MM.1S (cell line): ENCODE results near the gene MRPL54.

Experiments used
- DNase-seq: peaks from one replicate; pipeline ENCODE4 v3.0.0-alpha.2; 2015
- H2AFZ ChIP-seq: fragments of 300-600 bp; sonication (generic); 2 replicates; pipeline ENCODE4 v1.6.0; 2016; ENCODE audit warnings: antibody characterized with exemption, low read length
- H3F3A ChIP-seq: fragments of 300-600 bp; sonication (generic); 2 replicates; pipeline ENCODE4 v1.6.1; 2016; ENCODE audit warnings: mild to moderate bottlenecking, antibody characterized with exemption, low read length, moderate library complexity, mixed read lengths; ENCODE audit not compliant: insufficient read depth
- H3K27ac ChIP-seq: fragments of 300-600 bp; sonication (generic); 2 replicates; pipeline ENCODE4 v1.5.1; 2016; ENCODE audit warnings: mild to moderate bottlenecking, low read length
- H3K27me3 ChIP-seq: fragments of 300-600 bp; sonication (generic); replicated peaks from 2 replicates; pipeline ENCODE4 v1.6.0; 2016; ENCODE audit warnings: low read length; ENCODE audit not compliant: insufficient read depth
- H3K36me3 ChIP-seq: fragments of 300-600 bp; sonication (generic); replicated peaks from 2 replicates; pipeline ENCODE4 v1.6.1; 2016; ENCODE audit warnings: mild to moderate bottlenecking, low read length, mixed read lengths; ENCODE audit not compliant: insufficient read depth
- H3K4me1 ChIP-seq: fragments of 300-600 bp; sonication (generic); 2 replicates; pipeline ENCODE4 v1.6.1; 2016; ENCODE audit warnings: low read length, mixed read lengths
- H3K4me2 ChIP-seq: fragments of 300-600 bp; sonication (generic); 2 replicates; pipeline ENCODE4 v1.6.0; 2016; ENCODE audit warnings: low read depth, low read length
- H3K4me3 ChIP-seq: fragments of 300-600 bp; sonication (generic); 2 replicates; pipeline ENCODE4 v1.5.1; 2016; ENCODE audit warnings: low read length, mixed read lengths
- H3K79me2 ChIP-seq: fragments of 300-600 bp; sonication (generic); 2 replicates; pipeline ENCODE4 v1.6.1; 2016; ENCODE audit warnings: mixed run types, low read length, mixed read lengths
- H3K9ac ChIP-seq: fragments of 300-600 bp; sonication (generic); 2 replicates; pipeline ENCODE4 v1.6.1; 2016; ENCODE audit warnings: low read length, mixed read lengths
- H3K9me2 ChIP-seq: fragments of 300-600 bp; sonication (generic); replicated peaks from 2 replicates; pipeline ENCODE4 v1.6.1; 2016; ENCODE audit warnings: mild to moderate bottlenecking, low read length, mixed read lengths; ENCODE audit not compliant: insufficient read depth
- H3K9me3 ChIP-seq: fragments of 300-600 bp; sonication (generic); replicated peaks from 2 replicates; pipeline ENCODE4 v1.6.1; 2016; ENCODE audit warnings: mild to moderate bottlenecking, low read length, mixed read lengths; ENCODE audit not compliant: insufficient read depth
- H4K20me1 ChIP-seq: fragments of 300-600 bp; sonication (generic); 2 replicates; pipeline ENCODE4 v1.6.1; 2016; ENCODE audit warnings: mild to moderate bottlenecking, low read length, moderate library complexity, mixed read lengths; ENCODE audit not compliant: insufficient read depth
- EZH2 ChIP-seq: fragments of 300-600 bp; sonication (generic); optimal IDR thresholded peaks from 2 replicates; pipeline ENCODE3; 2017; ENCODE audit warnings: low read depth, mild to moderate bottlenecking, antibody characterized with exemption, low read length, mixed read lengths
- EZH2phosphoT487 ChIP-seq: fragments of 300-600 bp; sonication (generic); IDR thresholded peaks from 2 replicates; pipeline ENCODE4 v1.6.1; 2018; ENCODE audit warnings: antibody characterized with exemption, low read length
- TF ChIP-seq, protein P1 (sequence below): fragments of 300-600 bp; sonication (generic); IDR thresholded peaks from 2 replicates; pipeline ENCODE4 v1.5.1; 2016; ENCODE audit warnings: antibody characterized with exemption, low read length, mixed read lengths

Gene MRPL54

GRCh38 chr19:3796358-3796757, 33.9 kb downstream of the MRPL54 start:
- Histone ChIP-seq H3K4me3 (no peak overlapping the region), H3K36me3 (no peaks in the 10 kb centered on the region), H2AFZ (no peak overlapping the region), H3K9ac (no peak overlapping the region), H3K4me2 (no peak overlapping the region), H3F3A (no peaks in the 10 kb centered on the region), H3K9me2 (no peaks in the 10 kb centered on the region), H3K27me3 (peaks cover 92% of the 10 kb centered on the region), H3K9me3 (no peaks in the 10 kb centered on the region), H4K20me1 (no peaks in the 10 kb centered on the region; the same call in 1 of the 2 replicates), H3K4me1 (no peaks in the 10 kb centered on the region), H3K27ac (no peak overlapping the region; the same call in 1 of the 2 replicates), H3K79me2 (no peaks in the 10 kb centered on the region)
- TF ChIP-seq, protein P1, sequence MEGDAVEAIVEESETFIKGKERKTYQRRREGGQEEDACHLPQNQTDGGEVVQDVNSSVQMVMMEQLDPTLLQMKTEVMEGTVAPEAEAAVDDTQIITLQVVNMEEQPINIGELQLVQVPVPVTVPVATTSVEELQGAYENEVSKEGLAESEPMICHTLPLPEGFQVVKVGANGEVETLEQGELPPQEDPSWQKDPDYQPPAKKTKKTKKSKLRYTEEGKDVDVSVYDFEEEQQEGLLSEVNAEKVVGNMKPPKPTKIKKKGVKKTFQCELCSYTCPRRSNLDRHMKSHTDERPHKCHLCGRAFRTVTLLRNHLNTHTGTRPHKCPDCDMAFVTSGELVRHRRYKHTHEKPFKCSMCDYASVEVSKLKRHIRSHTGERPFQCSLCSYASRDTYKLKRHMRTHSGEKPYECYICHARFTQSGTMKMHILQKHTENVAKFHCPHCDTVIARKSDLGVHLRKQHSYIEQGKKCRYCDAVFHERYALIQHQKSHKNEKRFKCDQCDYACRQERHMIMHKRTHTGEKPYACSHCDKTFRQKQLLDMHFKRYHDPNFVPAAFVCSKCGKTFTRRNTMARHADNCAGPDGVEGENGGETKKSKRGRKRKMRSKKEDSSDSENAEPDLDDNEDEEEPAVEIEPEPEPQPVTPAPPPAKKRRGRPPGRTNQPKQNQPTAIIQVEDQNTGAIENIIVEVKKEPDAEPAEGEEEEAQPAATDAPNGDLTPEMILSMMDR, result no peak
- TF ChIP-seq EZH2phosphoT487 (no peak), EZH2 (no peak)
- DNase-seq, result no peak

GRCh38 chr19:3798137-3798536, 35.7 kb downstream of the MRPL54 start:
- DNase-seq, result no peak
- Histone ChIP-seq H3K4me2 (no peak overlapping the region), H3K27me3 (peaks cover 92% of the 10 kb centered on the region), H3K9me2 (no peaks in the 10 kb centered on the region), H4K20me1 (no peaks in the 10 kb centered on the region; the same call in 1 of the 2 replicates), H3K79me2 (no peaks in the 10 kb centered on the region), H2AFZ (no peak overlapping the region), H3K4me3 (no peak overlapping the region), H3F3A (no peaks in the 10 kb centered on the region), H3K9me3 (no peaks in the 10 kb centered on the region), H3K36me3 (no peaks in the 10 kb centered on the region), H3K9ac (no peak overlapping the region), H3K4me1 (no peaks in the 10 kb centered on the region), H3K27ac (no peak overlapping the region)
- TF ChIP-seq, protein P1, result no peak
- TF ChIP-seq EZH2phosphoT487, result no peak
- no peak for TF ChIP-seq EZH2

DNA sequence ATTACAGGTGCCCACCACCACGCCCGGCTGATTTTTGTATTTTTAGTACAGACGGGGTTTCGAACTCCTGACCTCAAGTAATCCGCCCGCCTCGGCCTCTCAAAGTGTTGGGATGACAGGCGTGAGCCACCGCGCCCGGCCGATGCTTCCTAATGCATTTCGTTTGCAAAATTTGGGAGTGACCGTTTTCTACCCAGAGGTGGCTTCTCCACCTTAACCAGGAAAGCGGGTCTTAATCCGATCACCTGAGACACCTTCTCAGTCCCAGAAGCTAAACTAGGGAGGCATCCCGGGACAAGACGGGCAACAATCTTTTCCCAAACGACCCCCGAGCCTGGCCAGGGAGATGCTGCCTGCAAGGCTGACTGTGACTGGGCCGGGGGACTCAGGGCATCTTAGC, 38.5 kb downstream of the MRPL54 start:
- H3K4me2 ChIP-seq, result no peak overlapping the region
- no peak for TF ChIP-seq EZH2phosphoT487
- no peak for TF ChIP-seq EZH2
- TF ChIP-seq, protein P1, result no peak
- H3K27ac ChIP-seq, result no peak overlapping the region

More for the DNA sequence above, 38.5 kb downstream of the MRPL54 start:
- no peak overlapping the region for H3K9ac ChIP-seq
- H3K27me3 ChIP-seq, result peaks cover 97% of the 10 kb centered on the region
- H3K36me3 ChIP-seq, result no peaks in the 10 kb centered on the region
- H3K9me2 ChIP-seq, result no peaks in the 10 kb centered on the region
- H4K20me1 ChIP-seq, result no peaks in the 10 kb centered on the region; the same call in 1 of the 2 replicates
- H3K9me3 ChIP-seq, result no peaks in the 10 kb centered on the region
- H3K4me3 ChIP-seq, result no peak overlapping the region
- H3K4me1 ChIP-seq, result no peaks in the 10 kb centered on the region
- H3K79me2 ChIP-seq, result no peaks in the 10 kb centered on the region
- DNase-seq, result no peak
- H2AFZ ChIP-seq, result no peak overlapping the region
- H3F3A ChIP-seq, result no peaks in the 10 kb centered on the region
